ENCODE measurements around the gene FAM81B. TPM values are rescaled to one million over a fixed set of nuclear protein-coding genes. Genes with fewer than 3 reads are reported as not detected.

FAM81B gene
- total RNA-seq, 2 experiments from 2014 or later, result not detected

GRCh38 chr5:95422838-95423237, 31.7 kb downstream of the FAM81B start:
- CTCF ChIA-PET, result no interaction called here
- H3K27me3 Mint-ChIP-seq, result no peaks in the 10 kb centered on the region
- no peak for ATAC-seq

GRCh38 chr5:95424016-95424415, 32.9 kb downstream of the FAM81B start:
- Mint-ChIP-seq H3K4me1 (no peaks in the 10 kb centered on the region), H3K27me3 (no peaks in the 10 kb centered on the region), H3K4me3 (no peak overlapping the region), H3K27ac (no peak overlapping the region), H3K36me3 (no peaks in the 10 kb centered on the region), H3K9me3 (ENCODE audit: low read depth) (no peaks in the 10 kb centered on the region)
- ATAC-seq (no peak), DNase-seq (no peak)
- CTCF ChIA-PET, result no interaction called here

More at GRCh38 chr5:95422838-95423237, 31.7 kb downstream of the FAM81B start:
- Mint-ChIP-seq H3K4me1 (no peaks in the 10 kb centered on the region), H3K4me3 (no peak overlapping the region), H3K27ac (no peak overlapping the region), H3K36me3 (no peaks in the 10 kb centered on the region), H3K9me3 (ENCODE audit: low read depth) (no peaks in the 10 kb centered on the region)
- DNase-seq, result no peak

DNA sequence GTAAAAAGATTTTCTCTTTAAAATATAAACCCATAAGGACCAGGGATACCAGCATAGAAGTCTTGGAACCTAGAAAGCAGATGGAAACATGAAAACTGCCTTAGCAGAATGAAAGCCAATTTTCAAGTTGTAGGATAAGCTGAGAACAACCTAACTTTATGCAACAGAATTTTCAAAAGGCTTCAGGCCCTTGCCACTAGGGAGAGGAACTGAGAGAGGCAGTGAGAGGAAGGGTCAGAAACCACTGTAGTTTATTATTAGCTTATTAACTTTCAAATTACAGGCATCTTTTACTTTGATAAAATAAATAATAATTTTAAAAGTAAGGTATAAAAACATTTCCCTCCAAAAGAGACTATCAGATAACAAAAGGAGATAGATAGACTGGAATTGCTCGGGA, 33.4 kb downstream of the FAM81B start:
- ATAC-seq, result no peak
- CTCF ChIA-PET, result no interaction called here
- no peaks in the 10 kb centered on the region for H3K36me3 Mint-ChIP-seq

GRCh38 chr5:95426227-95426626, 35.1 kb downstream of the FAM81B start:
- no peaks in the 10 kb centered on the region for H3K36me3 Mint-ChIP-seq
- H3K4me3 Mint-ChIP-seq, result no peak overlapping the region
- peaks cover 4% of the 10 kb centered on the region for H3K27me3 Mint-ChIP-seq
- H3K4me1 Mint-ChIP-seq, result no peaks in the 10 kb centered on the region
- no peak overlapping the region for H3K27ac Mint-ChIP-seq
- DNase-seq, result no peak
- CTCF ChIA-PET, result no interaction called here
- no peak for ATAC-seq
- no peaks in the 10 kb centered on the region for H3K9me3 Mint-ChIP-seq (ENCODE audit: low read depth)

More for the DNA sequence above, 33.4 kb downstream of the FAM81B start:
- Mint-ChIP-seq H3K4me1 (no peaks in the 10 kb centered on the region), H3K9me3 (ENCODE audit: low read depth) (no peaks in the 10 kb centered on the region), H3K4me3 (no peak overlapping the region), H3K27ac (no peak overlapping the region), H3K27me3 (no peaks in the 10 kb centered on the region)
- no peak for DNase-seq

DNA sequence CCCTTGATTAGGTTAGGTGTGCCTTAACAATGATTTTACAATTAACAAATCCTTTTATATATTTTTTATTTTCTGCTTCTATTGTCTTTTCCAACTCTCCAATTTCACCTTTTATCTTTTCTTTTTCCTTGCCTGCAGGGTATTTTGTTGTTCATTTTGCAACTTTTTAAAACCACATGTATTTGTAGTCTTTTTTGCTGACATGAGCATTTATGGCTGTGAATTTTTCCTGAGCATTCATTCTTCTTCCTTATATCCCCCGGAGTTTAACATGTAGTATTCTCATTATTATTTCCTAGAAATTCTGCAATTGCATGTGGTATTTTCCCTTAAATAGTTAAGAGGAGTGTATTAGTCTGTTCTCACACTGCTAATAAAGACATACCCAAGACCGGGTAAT, 41.6 kb downstream of the FAM81B start:
- no peaks in the 10 kb centered on the region for H3K36me3 Mint-ChIP-seq
- H3K27ac Mint-ChIP-seq, result no peak overlapping the region
- H3K9me3 Mint-ChIP-seq (ENCODE audit: low read depth), result no peaks in the 10 kb centered on the region
- CTCF ChIA-PET, result no interaction called here
- no peaks in the 10 kb centered on the region for H3K4me1 Mint-ChIP-seq
- peaks cover 13% of the 10 kb centered on the region for H3K27me3 Mint-ChIP-seq
- DNase-seq (no peak), ATAC-seq (no peak)
- no peak overlapping the region for H3K4me3 Mint-ChIP-seq

DNA sequence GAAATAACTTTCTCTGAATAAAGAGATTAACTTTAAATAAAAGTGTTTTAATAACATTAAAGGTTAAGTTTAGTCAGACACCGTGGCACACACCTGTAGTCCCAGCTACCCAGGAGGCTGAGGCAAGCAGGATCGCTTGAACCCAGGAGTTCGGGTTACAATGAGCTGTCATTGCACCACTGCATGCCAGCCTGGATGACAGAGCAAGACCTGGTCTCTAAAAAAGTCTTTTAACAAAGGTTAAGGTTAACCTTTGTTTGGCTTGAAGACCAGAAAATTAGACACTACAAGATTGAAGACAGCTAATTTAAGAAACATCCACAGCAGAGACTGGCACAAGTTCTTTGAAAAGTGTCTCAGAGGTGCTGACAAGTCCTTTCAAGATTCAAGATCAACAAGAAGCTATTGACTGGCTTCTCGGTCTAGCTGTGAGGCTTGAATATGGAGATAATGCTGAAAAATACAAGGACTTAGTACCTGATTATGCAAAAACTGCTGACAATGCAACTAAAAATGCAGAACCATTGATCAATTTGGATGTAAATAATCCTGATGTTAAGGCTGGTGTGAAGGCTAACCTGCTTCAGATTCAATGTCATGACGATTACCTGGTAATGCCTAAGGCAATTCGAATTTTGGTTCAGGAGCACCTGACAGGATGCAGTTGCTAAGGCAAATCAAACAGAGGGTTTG, 48.8 kb downstream of the FAM81B start:
- Mint-ChIP-seq H3K27ac (no peak overlapping the region), H3K4me3 (no peak overlapping the region), H3K9me3 (ENCODE audit: low read depth) (no peaks in the 10 kb centered on the region), H3K27me3 (peaks cover 7% of the 10 kb centered on the region), H3K36me3 (no peaks in the 10 kb centered on the region), H3K4me1 (no peaks in the 10 kb centered on the region)
- CTCF ChIA-PET, result no interaction called here
- ATAC-seq (no peak), DNase-seq (no peak)

DNA sequence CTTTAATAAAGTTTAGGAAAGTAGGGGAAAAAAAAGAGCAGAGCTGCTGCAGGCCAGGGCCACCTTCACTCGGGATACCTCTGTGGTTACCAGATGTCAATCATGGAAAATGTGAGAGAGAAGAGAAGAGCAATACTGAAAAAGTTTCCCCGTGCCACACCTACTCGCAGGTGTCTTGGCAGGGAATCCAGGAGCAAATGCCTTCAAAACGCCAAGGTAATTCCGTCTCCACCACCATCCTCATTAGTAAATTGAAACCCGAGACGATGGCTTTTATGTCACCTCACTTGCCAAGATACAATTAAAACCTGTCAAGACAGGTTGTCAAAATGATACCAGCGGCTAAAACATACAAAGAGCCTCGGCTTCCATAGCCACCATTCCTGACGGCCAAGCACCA, 49.7 kb downstream of the FAM81B start:
- H3K36me3 Mint-ChIP-seq, result no peaks in the 10 kb centered on the region
- H3K27me3 Mint-ChIP-seq, result peaks cover 7% of the 10 kb centered on the region

GRCh38 chr5:95441636-95442035, 50.5 kb downstream of the FAM81B start:
- no peak for DNase-seq
- Mint-ChIP-seq H3K4me3 (no peak overlapping the region), H3K36me3 (no peaks in the 10 kb centered on the region), H3K27ac (no peak overlapping the region), H3K27me3 (peaks cover 4% of the 10 kb centered on the region), H3K4me1 (no peaks in the 10 kb centered on the region), H3K9me3 (ENCODE audit: low read depth) (no peaks in the 10 kb centered on the region)
- CTCF ChIA-PET, result no interaction called here
- no peak for ATAC-seq

More for the DNA sequence above, 49.7 kb downstream of the FAM81B start:
- ATAC-seq (no peak), DNase-seq (no peak)
- CTCF ChIA-PET, result no interaction called here
- H3K4me1 Mint-ChIP-seq, result no peaks in the 10 kb centered on the region
- H3K27ac Mint-ChIP-seq, result no peak overlapping the region
- no peaks in the 10 kb centered on the region for H3K9me3 Mint-ChIP-seq (ENCODE audit: low read depth)
- H3K4me3 Mint-ChIP-seq, result no peak overlapping the region

DNA sequence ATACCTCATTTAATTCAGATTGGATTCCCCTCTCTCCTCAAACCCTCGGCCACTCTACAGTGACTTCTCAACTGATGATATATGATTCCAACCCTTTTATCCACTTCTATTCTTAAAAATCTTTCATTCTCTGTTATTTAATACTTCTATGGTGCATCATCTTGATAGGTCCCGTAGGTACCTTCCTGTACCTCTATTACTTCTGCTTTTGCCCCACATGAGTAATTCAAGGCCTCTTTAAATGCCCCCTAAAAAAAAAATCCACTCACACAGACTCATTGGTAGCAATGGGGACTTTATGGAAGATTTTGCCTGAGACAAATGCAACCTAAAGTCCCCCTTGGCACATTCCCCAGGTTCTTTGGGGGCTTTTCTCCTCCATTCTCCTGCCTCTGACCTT, 54.3 kb downstream of the FAM81B start:
- no peaks in the 10 kb centered on the region for H3K4me1 Mint-ChIP-seq
- peaks cover 2% of the 10 kb centered on the region for H3K27me3 Mint-ChIP-seq
- H3K27ac Mint-ChIP-seq, result no peak overlapping the region
- ATAC-seq, result no peak
- DNase-seq, result no peak
- no peaks in the 10 kb centered on the region for H3K36me3 Mint-ChIP-seq
- CTCF ChIA-PET, result no interaction called here
- no peak overlapping the region for H3K4me3 Mint-ChIP-seq
- H3K9me3 Mint-ChIP-seq (ENCODE audit: low read depth), result no peaks in the 10 kb centered on the region

DNA sequence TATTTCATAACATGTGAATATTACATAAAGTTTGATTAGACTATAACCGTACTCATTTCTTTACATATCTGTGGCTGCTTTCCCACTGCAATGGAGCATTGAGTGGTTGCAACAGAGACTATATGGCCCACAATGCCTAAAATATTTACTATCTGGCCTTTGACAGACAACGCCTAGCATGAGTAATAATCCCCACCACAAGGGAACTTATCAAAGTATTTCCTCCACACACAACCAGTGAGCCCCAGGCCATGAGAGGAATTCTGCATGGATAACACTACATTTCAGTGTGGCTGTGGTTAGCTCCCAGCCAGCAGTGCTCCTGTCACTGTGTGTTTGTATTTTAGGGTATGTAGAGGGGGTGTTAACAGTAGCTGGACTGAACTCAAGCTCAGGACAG, 54.8 kb downstream of the FAM81B start:
- Mint-ChIP-seq H3K9me3 (ENCODE audit: low read depth) (no peaks in the 10 kb centered on the region), H3K4me1 (no peaks in the 10 kb centered on the region), H3K27ac (no peak overlapping the region), H3K27me3 (peaks cover 2% of the 10 kb centered on the region), H3K4me3 (no peak overlapping the region), H3K36me3 (no peaks in the 10 kb centered on the region)
- ATAC-seq (no peak), DNase-seq (no peak)
- CTCF ChIA-PET, result no interaction called here

DNA sequence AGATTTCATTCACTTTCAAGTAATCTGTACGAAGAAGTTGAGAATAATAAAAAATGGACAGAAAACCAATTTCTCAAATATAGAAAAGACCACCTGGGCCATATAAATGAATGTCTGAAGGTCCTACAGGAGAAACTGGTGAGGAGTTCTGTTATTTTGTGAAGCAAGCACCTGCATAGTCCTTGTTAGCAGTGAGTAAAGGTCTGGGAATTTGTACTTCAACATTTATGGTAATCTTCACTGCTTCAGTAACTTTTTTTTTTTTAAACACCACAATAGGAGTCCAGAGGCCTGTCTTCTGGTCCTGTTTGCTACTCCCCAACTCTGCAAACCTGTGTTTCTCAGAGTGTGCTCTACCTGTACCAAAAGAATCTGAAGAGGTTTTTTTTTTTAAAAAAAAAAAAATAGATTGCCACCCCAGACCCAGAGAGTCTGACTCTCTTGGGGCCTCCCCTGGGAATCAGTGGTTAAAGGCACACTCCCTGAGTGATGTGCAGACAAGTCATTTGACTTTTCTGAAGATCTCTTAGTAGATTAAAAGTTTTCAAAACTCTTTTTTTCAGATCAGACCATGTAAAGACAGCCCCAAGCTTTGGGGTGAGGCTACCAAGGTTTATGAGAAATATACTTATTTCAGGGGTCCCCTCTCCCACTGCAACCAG, 55.5 kb downstream of the FAM81B start:
- Mint-ChIP-seq H3K27me3 (no peaks in the 10 kb centered on the region), H3K4me3 (no peak overlapping the region), H3K27ac (no peak overlapping the region), H3K36me3 (no peaks in the 10 kb centered on the region), H3K9me3 (ENCODE audit: low read depth) (no peaks in the 10 kb centered on the region), H3K4me1 (no peaks in the 10 kb centered on the region)
- no peak for ATAC-seq
- CTCF ChIA-PET, result no interaction called here
- no peak for DNase-seq

DNA sequence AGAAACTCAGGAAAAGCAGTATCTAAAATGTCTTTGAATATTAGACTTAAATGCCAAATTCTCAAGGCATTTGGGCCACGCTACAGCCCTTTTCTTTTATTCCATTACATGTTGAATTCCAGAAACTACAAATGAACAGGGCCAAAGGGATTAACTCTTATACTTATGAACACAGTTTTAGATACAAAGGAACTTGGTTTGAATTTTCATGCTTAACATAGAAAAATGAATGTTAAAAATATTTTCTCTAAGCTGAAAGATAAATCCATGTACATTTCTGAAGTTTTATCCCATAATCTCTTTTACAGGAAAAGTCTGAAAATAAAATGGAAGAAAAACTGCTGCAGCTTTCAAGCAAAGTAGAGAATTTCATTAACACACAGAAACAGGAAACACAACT, 56.8 kb downstream of the FAM81B start:
- DNase-seq (no peak), ATAC-seq (no peak)
- no peak overlapping the region for H3K27ac Mint-ChIP-seq
- H3K36me3 Mint-ChIP-seq, result no peaks in the 10 kb centered on the region
- no peaks in the 10 kb centered on the region for H3K27me3 Mint-ChIP-seq
- no peaks in the 10 kb centered on the region for H3K9me3 Mint-ChIP-seq (ENCODE audit: low read depth)
- no peak overlapping the region for H3K4me3 Mint-ChIP-seq
- CTCF ChIA-PET, result no interaction called here
- H3K4me1 Mint-ChIP-seq, result no peaks in the 10 kb centered on the region

- Mint-ChIP-seq H3K27ac (no peak overlapping the region), H3K4me1 (no peaks in the 10 kb centered on the region), H3K9me3 (ENCODE audit: low read depth) (no peaks in the 10 kb centered on the region), H3K36me3 (no peaks in the 10 kb centered on the region), H3K27me3 (no peaks in the 10 kb centered on the region), H3K4me3 (no peak overlapping the region)
- ATAC-seq, result no peak
- CTCF ChIA-PET, result no interaction called here
- DNase-seq, result no peak
Observed at GRCh38 chr5:95448789-95449188, 57.6 kb downstream of the FAM81B start.

GRCh38 chr5:95449460-95449859, 58.3 kb downstream of the FAM81B start:
- Mint-ChIP-seq H3K36me3 (no peaks in the 10 kb centered on the region), H3K27ac (no peak overlapping the region), H3K4me3 (no peak overlapping the region), H3K4me1 (no peaks in the 10 kb centered on the region), H3K27me3 (no peaks in the 10 kb centered on the region), H3K9me3 (ENCODE audit: low read depth) (no peaks in the 10 kb centered on the region)
- DNase-seq (no peak), ATAC-seq (no peak)
- CTCF ChIA-PET, result no interaction called here

All from activated CD8-positive, alpha-beta memory T cell treated with anti-CD3 and anti-CD28 coated beads, Interleukin-2, amount 10 ng/mL, durations not matched to agents 7 days and 5 days (primary cell).